Keratinocyte (primary cell): ENCODE measurements around the gene ADISSP. TPM values are rescaled to one million over a fixed set of nuclear protein-coding genes. Genes with fewer than 3 reads are reported as not detected.

Experiments used
- DNase-seq: peaks from one replicate; pipeline ENCODE4 v3.0.0-alpha.2; 2011; ENCODE audit warnings: low read depth, missing footprints, low spot score
- FAIRE-seq: peaks from 2 replicates; lab custom pipeline; 2011; peaks lifted over from hg19 to GRCh38; lab: Jason Lieb, UNC
- H2AFZ ChIP-seq: 2 replicates; pipeline ENCODE4 v1.6.0; 2012; ENCODE audit warnings: low read length, control low read depth, inconsistent platforms; ENCODE audit not compliant: control insufficient read depth
- H3K27ac ChIP-seq: 2 replicates; pipeline ENCODE4 v1.5.1; 2011; ENCODE audit warnings: low read length; ENCODE audit not compliant: control insufficient read depth, insufficient read depth
- H3K27me3 ChIP-seq: 3 replicates; pipeline ENCODE4 v1.6.0; 2011; ENCODE audit warnings: low read length; ENCODE audit not compliant: control insufficient read depth, insufficient read depth; ENCODE audit errors: extremely low read depth
- H3K36me3 ChIP-seq, 2 experiments: 2 replicates in 1 of 2; 3 replicates in 1 of 2; pipeline ENCODE4 v1.5.1; 2011; ENCODE audit warnings: low read length in 2 of 2, mild to moderate bottlenecking in 1 of 2; ENCODE audit not compliant: control insufficient read depth in 2 of 2, insufficient read depth in 2 of 2; ENCODE audit errors: extremely low read depth in 1 of 2
- H3K4me1 ChIP-seq: 3 replicates; pipeline ENCODE4 v1.5.1; 2011; ENCODE audit warnings: low read length; ENCODE audit not compliant: control insufficient read depth, insufficient read depth; ENCODE audit errors: extremely low read depth
- H3K4me2 ChIP-seq: 3 replicates; pipeline ENCODE4 v1.6.0; 2011; ENCODE audit warnings: low read depth, low read length; ENCODE audit not compliant: control insufficient read depth, insufficient read depth; ENCODE audit errors: extremely low read depth
- H3K4me3 ChIP-seq, 3 experiments: fragments of 200-600 bp in 1 of 3; sonication (generic) in 1 of 3; 2 replicates in 2 of 3; 3 replicates in 1 of 3; pipeline ENCODE4 v1.5.1; 2011 to 2016; ENCODE audit warnings: low read length in 3 of 3, mild to moderate bottlenecking in 3 of 3, control low read depth in 2 of 3, inconsistent platforms in 1 of 3, low read depth in 1 of 3, mixed read lengths in 1 of 3, mixed run types in 1 of 3, moderate library complexity in 1 of 3; ENCODE audit not compliant: control insufficient read depth in 2 of 3, insufficient read depth in 2 of 3; ENCODE audit errors: extremely low read depth in 1 of 3
- H3K79me2 ChIP-seq: 2 replicates; pipeline ENCODE4 v1.6.0; 2012; ENCODE audit warnings: low read length; ENCODE audit not compliant: control insufficient read depth, insufficient read depth
- H3K9ac ChIP-seq: 3 replicates; pipeline ENCODE4 v1.6.0; 2011; ENCODE audit warnings: low read length; ENCODE audit not compliant: control insufficient read depth, insufficient read depth; ENCODE audit errors: extremely low read depth
- H3K9me1 ChIP-seq: 3 replicates; pipeline ENCODE4 v1.6.0; 2011; ENCODE audit warnings: low read length; ENCODE audit not compliant: control insufficient read depth, insufficient read depth; ENCODE audit errors: extremely low read depth
- H3K9me3 ChIP-seq: 2 replicates; pipeline ENCODE4 v1.5.1; 2012; ENCODE audit warnings: low read depth, low read length; ENCODE audit not compliant: control insufficient read depth
- H4K20me1 ChIP-seq: 3 replicates; pipeline ENCODE4 v1.6.0; 2011; ENCODE audit warnings: low read length; ENCODE audit not compliant: control insufficient read depth, insufficient read depth; ENCODE audit errors: extremely low read depth
- EZH2 ChIP-seq: IDR thresholded peaks from one replicate; pipeline ENCODE4 v1.6.1; 2012; ENCODE audit warnings: inconsistent platforms, mild to moderate bottlenecking, low read length, moderate library complexity
- dilution Hi-C: fragments of 300-500 bp; cut with MboI; formaldehyde crosslinking; loops from one replicate; pipeline ENCODE4 v1.7.0; 2020; ENCODE audit warnings: low sequenced_read_pairs; ENCODE audit not compliant: extremely low pct_ligation_motif_present
- polyA plus RNA-seq, 5 experiments: library from polyadenylated mRNA; depleted of rRNA in 3 of 5; stranded (reverse) in 3 of 5; stranded (forward) in 1 of 5; unstranded in 1 of 5; fragments of >200 nt; gene quantifications; 1 replicate in 1 of 5; 2 replicates in 3 of 5; 3 replicates in 1 of 5; pipeline versions ENCODE4 v1.2.1 to v1.2.3, GENCODE V29; 2011 to 2012; ENCODE audit warnings: missing spikeins in 2 of 5, low read depth in 1 of 5, low replicate concordance in 1 of 5
- TF ChIP-seq, protein P1 (sequence below), 3 experiments: IDR thresholded peaks in 1 of 3; conservative IDR thresholded peaks in 1 of 3; optimal IDR thresholded peaks in 1 of 3; 2 replicates in 2 of 3; 3 replicates in 1 of 3; pipeline versions ENCODE3 to v1.5.1; 2011; ENCODE audit warnings: low read length in 3 of 3, mild to moderate bottlenecking in 3 of 3, moderate library complexity in 2 of 3, control low read depth in 1 of 3, inconsistent platforms in 1 of 3; ENCODE audit not compliant: insufficient read depth in 2 of 3; ENCODE audit errors: extremely low read depth in 1 of 3

Gene ADISSP
- polyA plus RNA-seq, 1 donor (not counting 4 experiments of a cell fraction or from before 2014, with no cell fraction given) = 28.2 TPM

DNA sequence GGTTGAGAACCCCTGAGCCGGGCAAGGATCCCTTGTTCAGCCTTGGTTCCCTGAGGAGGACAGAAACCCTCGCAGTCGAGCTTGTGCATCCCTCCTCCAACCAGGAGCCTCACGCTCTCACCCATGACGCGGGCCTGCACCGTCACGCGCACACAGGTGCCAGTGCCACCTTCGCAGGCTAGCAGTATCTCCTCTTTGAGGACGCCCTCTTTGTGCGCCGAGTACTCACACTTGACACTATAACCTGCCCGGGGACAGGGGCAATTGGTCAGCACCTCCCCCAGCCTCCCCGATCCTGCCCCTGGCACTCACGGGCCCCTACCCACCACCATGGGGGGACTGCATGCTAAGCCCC lies 13.3 kb downstream of the ADISSP start:
- Histone ChIP-seq H3K9me1 (no peaks in the 10 kb centered on the region), H3K9me3 (no peaks in the 10 kb centered on the region), H3K4me1 (peaks cover 16% of the 10 kb centered on the region), H3K27ac (no peak overlapping the region), H3K4me2 (no peak overlapping the region), H3K27me3 (peaks cover 22% of the 10 kb centered on the region), H3K36me3 (peaks cover 0 to 10% of the 10 kb centered on the region in 2 experiments), H3K9ac (no peak overlapping the region), H3K4me3 (no peak overlapping the region), H4K20me1 (peaks cover 7% of the 10 kb centered on the region), H3K79me2 (no peaks in the 10 kb centered on the region), H2AFZ (no peak overlapping the region)
- dilution Hi-C loops = no loop called here
- no peak for DNase-seq
- no peak for TF ChIP-seq EZH2
- TF ChIP-seq, protein P1, sequence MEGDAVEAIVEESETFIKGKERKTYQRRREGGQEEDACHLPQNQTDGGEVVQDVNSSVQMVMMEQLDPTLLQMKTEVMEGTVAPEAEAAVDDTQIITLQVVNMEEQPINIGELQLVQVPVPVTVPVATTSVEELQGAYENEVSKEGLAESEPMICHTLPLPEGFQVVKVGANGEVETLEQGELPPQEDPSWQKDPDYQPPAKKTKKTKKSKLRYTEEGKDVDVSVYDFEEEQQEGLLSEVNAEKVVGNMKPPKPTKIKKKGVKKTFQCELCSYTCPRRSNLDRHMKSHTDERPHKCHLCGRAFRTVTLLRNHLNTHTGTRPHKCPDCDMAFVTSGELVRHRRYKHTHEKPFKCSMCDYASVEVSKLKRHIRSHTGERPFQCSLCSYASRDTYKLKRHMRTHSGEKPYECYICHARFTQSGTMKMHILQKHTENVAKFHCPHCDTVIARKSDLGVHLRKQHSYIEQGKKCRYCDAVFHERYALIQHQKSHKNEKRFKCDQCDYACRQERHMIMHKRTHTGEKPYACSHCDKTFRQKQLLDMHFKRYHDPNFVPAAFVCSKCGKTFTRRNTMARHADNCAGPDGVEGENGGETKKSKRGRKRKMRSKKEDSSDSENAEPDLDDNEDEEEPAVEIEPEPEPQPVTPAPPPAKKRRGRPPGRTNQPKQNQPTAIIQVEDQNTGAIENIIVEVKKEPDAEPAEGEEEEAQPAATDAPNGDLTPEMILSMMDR (optimal IDR thresholded peaks at IDR 0.05 in 1 of 3, IDR thresholded peaks at IDR 0.05 in 1 of 3, conservative IDR thresholded peaks at IDR 0.05 in 1 of 3; ENCODE audit: extremely low read depth in 1 of 3, insufficient read depth in 2 of 3, low read length in 3 of 3) = no peak
- FAIRE-seq = no peak

DNA sequence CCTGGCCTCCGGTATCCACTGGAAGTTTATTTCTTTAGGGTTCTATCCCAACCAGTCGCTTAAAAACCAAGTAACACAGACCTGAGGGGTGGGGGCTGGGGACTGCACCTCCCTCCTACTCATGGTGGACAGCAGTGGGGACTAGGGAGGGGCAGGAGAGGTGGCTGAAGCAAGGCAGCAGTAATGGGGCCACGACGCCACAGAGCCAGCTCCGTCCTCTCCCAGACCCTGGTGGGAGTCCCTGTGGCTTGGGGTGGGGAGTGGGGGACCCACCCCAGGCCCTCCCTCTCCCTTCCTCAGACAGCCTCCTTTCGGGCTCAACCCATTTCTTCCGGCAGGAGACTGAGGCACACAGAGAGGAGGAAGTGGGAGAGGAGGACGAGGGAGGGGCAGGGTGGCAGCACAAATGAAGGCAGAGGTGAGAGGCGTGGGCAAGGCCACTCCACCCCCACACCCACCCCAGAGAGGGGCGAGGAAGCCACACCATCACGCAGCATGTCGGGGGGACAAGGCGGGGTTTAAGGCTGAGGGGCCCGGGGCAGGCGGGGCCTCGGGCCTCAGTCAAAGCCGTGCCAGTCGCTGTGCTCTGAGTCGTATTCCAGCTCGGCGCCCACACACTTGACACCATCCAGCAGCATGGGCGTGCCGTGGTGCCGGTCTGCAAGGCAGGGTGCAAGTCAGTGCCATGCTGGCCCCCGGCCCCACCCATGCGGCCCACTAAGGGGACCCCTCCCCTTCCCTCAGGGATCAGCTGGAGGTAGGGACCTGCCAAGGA lies 13.9 kb downstream of the ADISSP start:
- DNase-seq (no peak), FAIRE-seq (no peak)
- dilution Hi-C loops = no loop called here
- Histone ChIP-seq H3K79me2 (no peaks in the 10 kb centered on the region), H3K9ac (no peak overlapping the region), H2AFZ (no peak overlapping the region), H3K4me2 (no peak overlapping the region), H3K27me3 (peaks cover 28% of the 10 kb centered on the region), H3K36me3 (peaks cover 0 to 10% of the 10 kb centered on the region in 2 experiments), H3K4me3 (no peak overlapping the region), H3K9me3 (no peaks in the 10 kb centered on the region), H3K4me1 (peaks cover 16% of the 10 kb centered on the region), H4K20me1 (peaks cover 7% of the 10 kb centered on the region), H3K9me1 (no peaks in the 10 kb centered on the region), H3K27ac (no peak overlapping the region)
- TF ChIP-seq EZH2 = no peak
- TF ChIP-seq, protein P1 (optimal IDR thresholded peaks at IDR 0.05 in 1 of 3, IDR thresholded peaks at IDR 0.05 in 1 of 3, conservative IDR thresholded peaks at IDR 0.05 in 1 of 3; ENCODE audit: extremely low read depth in 1 of 3, insufficient read depth in 2 of 3, low read length in 3 of 3) = no peak
